HL-60 (cell line): ENCODE data around the gene ZNF783.

Experiments used
- GABPA ChIP-seq: IDR thresholded peaks from 2 replicates; pipeline ENCODE4 v1.6.1; 2012; ENCODE audit warnings: low read depth
- REST ChIP-seq: IDR thresholded peaks from 2 replicates; pipeline ENCODE4 v1.6.1; 2012; ENCODE audit warnings: low read depth; ENCODE audit not compliant: insufficient replicate concordance
- TF ChIP-seq, protein P1 (sequence below): IDR thresholded peaks from one replicate; pipeline ENCODE4 v1.5.1; 2011; ENCODE audit warnings: low read length, control low read depth, inconsistent platforms; ENCODE audit not compliant: insufficient read depth

DNA sequence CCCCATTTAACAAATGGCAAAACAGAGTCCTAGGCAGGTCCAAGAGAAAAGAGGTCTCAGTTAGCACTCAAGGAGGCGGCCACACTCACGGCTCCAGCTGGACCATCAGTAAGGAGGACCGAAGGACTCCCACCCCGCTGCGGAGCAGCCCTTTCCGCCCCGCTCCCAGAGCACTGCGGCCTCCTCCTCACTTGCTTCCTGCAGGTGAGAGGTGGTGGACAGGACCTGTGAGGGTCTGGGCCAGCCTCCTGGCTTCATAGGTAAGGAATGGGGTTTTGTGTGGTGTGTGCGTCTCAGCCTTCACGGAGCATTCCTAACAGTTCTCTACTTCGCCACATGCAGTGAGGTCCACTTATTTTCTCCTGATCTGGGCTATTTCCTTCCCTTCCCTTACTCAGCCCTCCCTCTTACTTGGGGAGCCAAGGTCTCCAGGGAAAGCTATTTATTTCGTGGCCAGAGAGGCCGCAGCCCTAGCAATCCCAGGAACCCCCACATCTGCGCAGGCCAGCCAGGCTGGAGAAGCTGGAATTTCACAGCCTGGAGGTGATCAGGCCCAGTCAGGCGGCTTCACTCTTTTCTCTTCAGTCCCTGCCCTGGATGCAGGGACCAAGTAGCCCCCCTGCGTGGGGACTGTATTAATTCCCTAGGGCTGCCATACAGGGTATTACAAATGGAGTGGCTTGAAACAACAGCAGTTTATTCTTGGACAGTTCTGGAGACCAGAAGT is 45.9 kb downstream of the ZNF783 start:
- TF ChIP-seq, protein P1, sequence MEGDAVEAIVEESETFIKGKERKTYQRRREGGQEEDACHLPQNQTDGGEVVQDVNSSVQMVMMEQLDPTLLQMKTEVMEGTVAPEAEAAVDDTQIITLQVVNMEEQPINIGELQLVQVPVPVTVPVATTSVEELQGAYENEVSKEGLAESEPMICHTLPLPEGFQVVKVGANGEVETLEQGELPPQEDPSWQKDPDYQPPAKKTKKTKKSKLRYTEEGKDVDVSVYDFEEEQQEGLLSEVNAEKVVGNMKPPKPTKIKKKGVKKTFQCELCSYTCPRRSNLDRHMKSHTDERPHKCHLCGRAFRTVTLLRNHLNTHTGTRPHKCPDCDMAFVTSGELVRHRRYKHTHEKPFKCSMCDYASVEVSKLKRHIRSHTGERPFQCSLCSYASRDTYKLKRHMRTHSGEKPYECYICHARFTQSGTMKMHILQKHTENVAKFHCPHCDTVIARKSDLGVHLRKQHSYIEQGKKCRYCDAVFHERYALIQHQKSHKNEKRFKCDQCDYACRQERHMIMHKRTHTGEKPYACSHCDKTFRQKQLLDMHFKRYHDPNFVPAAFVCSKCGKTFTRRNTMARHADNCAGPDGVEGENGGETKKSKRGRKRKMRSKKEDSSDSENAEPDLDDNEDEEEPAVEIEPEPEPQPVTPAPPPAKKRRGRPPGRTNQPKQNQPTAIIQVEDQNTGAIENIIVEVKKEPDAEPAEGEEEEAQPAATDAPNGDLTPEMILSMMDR: no peak
- TF ChIP-seq REST (no peak), GABPA (no peak)
